HepG2 (cell line): ENCODE measurements around the gene ITGB5. TPM values are rescaled to one million over a fixed set of nuclear protein-coding genes. Genes with fewer than 3 reads are reported as not detected.

Source experiments
- BCL3 ChIP-seq: sonication (generic); formaldehyde crosslinking; IDR thresholded peaks from 2 replicates; pipeline ENCODE4 v1.5.1; 2020; ENCODE audit warnings: mild to moderate bottlenecking, missing genetic modification reagents, moderate library complexity
- CEBPZ ChIP-seq: IDR thresholded peaks from 2 replicates; pipeline ENCODE4 v1.6.1; 2012; ENCODE audit warnings: low read length, improper control_type of control experiment
- DNMT1 ChIP-seq: sonication (generic); formaldehyde crosslinking; IDR thresholded peaks from 2 replicates; pipeline ENCODE4 v1.5.1; 2020; ENCODE audit warnings: mild to moderate bottlenecking, missing genetic modification reagents
- GATAD2A ChIP-seq: IDR thresholded peaks from 2 replicates; pipeline ENCODE4 v1.6.1; 2016
- GPN1 ChIP-seq: sonication (generic); formaldehyde crosslinking; IDR thresholded peaks from 2 replicates; pipeline ENCODE4 v1.5.1; 2020; ENCODE audit warnings: missing genetic modification reagents, borderline replicate concordance
- KLF11 ChIP-seq: IDR thresholded peaks from 2 replicates; pipeline ENCODE4 v1.6.1; 2016; ENCODE audit warnings: missing compliant biosample characterization
- NAIF1 ChIP-seq: sonication (generic); formaldehyde crosslinking; IDR thresholded peaks from 2 replicates; pipeline ENCODE4 v1.5.0; 2020; ENCODE audit warnings: mild to moderate bottlenecking, missing genetic modification reagents, borderline replicate concordance
- PPARG ChIP-seq: conservative IDR thresholded peaks from 2 replicates; pipeline ENCODE4 v1.6.1; 2016; ENCODE audit warnings: missing biosample characterization, missing genetic modification reagents
- SP5 ChIP-seq: IDR thresholded peaks from 2 replicates; pipeline ENCODE4 v1.6.1; 2016; ENCODE audit warnings: low read depth, borderline replicate concordance
- ZNF10 ChIP-seq: sonication (generic); formaldehyde crosslinking; IDR thresholded peaks from 2 replicates; pipeline ENCODE4 v1.4.0; 2020; ENCODE audit warnings: mild to moderate bottlenecking, low read depth, missing genetic modification reagents, borderline replicate concordance
- ZNF234 ChIP-seq: sonication (generic); formaldehyde crosslinking; conservative IDR thresholded peaks from 2 replicates; pipeline ENCODE4 v1.5.1; 2020; ENCODE audit warnings: mild to moderate bottlenecking, missing genetic modification reagents
- ZNF350 ChIP-seq: sonication (generic); formaldehyde crosslinking; IDR thresholded peaks from 2 replicates; pipeline ENCODE4 v1.4.0; 2020; ENCODE audit warnings: mild to moderate bottlenecking, low read depth, missing genetic modification reagents, borderline replicate concordance
- ZNF577 ChIP-seq: sonication (generic); formaldehyde crosslinking; IDR thresholded peaks from 2 replicates; pipeline ENCODE4 v1.4.0; 2020; ENCODE audit warnings: mild to moderate bottlenecking, low read depth, missing genetic modification reagents, borderline replicate concordance
- ZNF615 ChIP-seq: sonication (generic); formaldehyde crosslinking; IDR thresholded peaks from 2 replicates; pipeline ENCODE4 v1.5.0; 2020; ENCODE audit warnings: mild to moderate bottlenecking, missing genetic modification reagents, borderline replicate concordance
- ZNF773 ChIP-seq: sonication (generic); formaldehyde crosslinking; IDR thresholded peaks from 2 replicates; pipeline ENCODE4 v1.4.0; 2020; ENCODE audit warnings: missing genetic modification reagents, borderline replicate concordance
- ZNF841 ChIP-seq: sonication (generic); formaldehyde crosslinking; IDR thresholded peaks from 2 replicates; pipeline ENCODE4 v1.8.1; 2023; ENCODE audit warnings: missing genetic modification reagents, borderline replicate concordance
- polyA plus RNA-seq, 8 experiments: library from polyadenylated mRNA; depleted of rRNA in 3 of 8; stranded (reverse) in 7 of 8; unstranded in 1 of 8; fragments of >200 nt; fragmentation: Illumina TruSeq in 4 of 8; extraction: Trizol in 4 of 8; gene quantifications; 2 replicates each; pipeline versions ENCODE4 v1.2.1 to v1.2.3, GENCODE V29; 2011 to 2016; ENCODE audit warnings: low read depth in 4 of 8, missing spikeins in 1 of 8, mixed read lengths in 1 of 8; ENCODE audit not compliant: insufficient read depth in 1 of 8
- total RNA-seq, 5 experiments: library from RNA; depleted of rRNA; stranded (reverse); fragments of >200 nt; fragmentation: Illumina TruSeq; extraction: Trizol; gene quantifications; 2 replicates each; pipeline ENCODE4 v1.2.3, GENCODE V29; 2016; ENCODE audit warnings: low read depth in 1 of 5
- TF ChIP-seq, protein P1 (sequence below): IDR thresholded peaks from 2 replicates; pipeline ENCODE4 v1.6.1; 2018; ENCODE audit warnings: missing genetic modification reagents, mild to moderate bottlenecking, missing compliant biosample characterization
- TF ChIP-seq, protein P2 (sequence below): IDR thresholded peaks from 2 replicates; pipeline ENCODE4 v1.6.1; 2016; ENCODE audit warnings: missing compliant biosample characterization, missing genetic modification reagents, borderline replicate concordance
- TF ChIP-seq, protein P3 (sequence below): sonication (generic); formaldehyde crosslinking; conservative IDR thresholded peaks from 2 replicates; pipeline ENCODE4 v1.4.0; 2020; ENCODE audit warnings: missing genetic modification reagents
- TF ChIP-seq, protein P4 (sequence below): sonication (generic); formaldehyde crosslinking; IDR thresholded peaks from 2 replicates; pipeline ENCODE4 v1.4.0; 2020; ENCODE audit warnings: low read depth, mild to moderate bottlenecking, missing genetic modification reagents

The ITGB5 gene
- total and polyA plus RNA-seq, 2 of the 13 experiments (the other 11 are each of a cell fraction or from before 2014, with no cell fraction given) = 74.1 to 343 TPM

DNA sequence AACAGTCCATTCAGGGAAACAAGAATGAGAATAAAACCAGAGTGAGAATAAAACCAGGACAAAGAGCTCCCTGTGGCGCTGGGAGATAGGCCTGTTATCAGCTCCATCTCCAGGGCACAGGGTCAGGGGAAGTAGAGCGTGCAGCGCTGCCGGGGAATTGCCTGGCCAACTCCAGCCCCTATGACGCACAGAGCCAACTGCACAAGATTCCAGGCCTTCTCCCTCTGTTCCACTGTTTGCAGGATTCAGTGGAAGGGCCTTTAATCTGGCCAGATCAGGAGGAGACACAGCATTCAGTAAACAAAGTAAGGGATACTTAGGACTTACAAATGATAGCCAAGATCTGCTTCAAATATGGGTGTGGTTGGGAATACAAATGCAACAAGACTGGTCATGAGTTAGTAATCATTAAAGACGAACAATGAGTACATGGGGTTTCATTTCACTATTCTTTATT, 49.4 kb downstream of the ITGB5 start (continued):
- no peak for TF ChIP-seq BCL3 (CRISPR knock-in tag)
- TF ChIP-seq DNMT1 (CRISPR knock-in tag) = no peak
- TF ChIP-seq ZNF577 (CRISPR knock-in tag) = no peak
- peak; percentile 90 for TF ChIP-seq GATAD2A (CRISPR knock-in tag)
- TF ChIP-seq KLF11 (CRISPR knock-in tag) = no peak
- no peak for TF ChIP-seq CEBPZ
- TF ChIP-seq GPN1 (CRISPR knock-in tag) = no peak
- peak; percentile 82 for TF ChIP-seq PPARG (CRISPR knock-in tag)
- no peak for TF ChIP-seq ZNF773 (CRISPR knock-in tag)
- no peak for TF ChIP-seq ZNF234 (CRISPR knock-in tag)
- TF ChIP-seq ZNF841 = no peak
- TF ChIP-seq, protein P1, sequence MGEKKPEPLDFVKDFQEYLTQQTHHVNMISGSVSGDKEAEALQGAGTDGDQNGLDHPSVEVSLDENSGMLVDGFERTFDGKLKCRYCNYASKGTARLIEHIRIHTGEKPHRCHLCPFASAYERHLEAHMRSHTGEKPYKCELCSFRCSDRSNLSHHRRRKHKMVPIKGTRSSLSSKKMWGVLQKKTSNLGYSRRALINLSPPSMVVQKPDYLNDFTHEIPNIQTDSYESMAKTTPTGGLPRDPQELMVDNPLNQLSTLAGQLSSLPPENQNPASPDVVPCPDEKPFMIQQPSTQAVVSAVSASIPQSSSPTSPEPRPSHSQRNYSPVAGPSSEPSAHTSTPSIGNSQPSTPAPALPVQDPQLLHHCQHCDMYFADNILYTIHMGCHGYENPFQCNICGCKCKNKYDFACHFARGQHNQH (CRISPR knock-in tag) = peak; percentile 71; the same call in 1 of the 2 replicates
- TF ChIP-seq, protein P2, sequence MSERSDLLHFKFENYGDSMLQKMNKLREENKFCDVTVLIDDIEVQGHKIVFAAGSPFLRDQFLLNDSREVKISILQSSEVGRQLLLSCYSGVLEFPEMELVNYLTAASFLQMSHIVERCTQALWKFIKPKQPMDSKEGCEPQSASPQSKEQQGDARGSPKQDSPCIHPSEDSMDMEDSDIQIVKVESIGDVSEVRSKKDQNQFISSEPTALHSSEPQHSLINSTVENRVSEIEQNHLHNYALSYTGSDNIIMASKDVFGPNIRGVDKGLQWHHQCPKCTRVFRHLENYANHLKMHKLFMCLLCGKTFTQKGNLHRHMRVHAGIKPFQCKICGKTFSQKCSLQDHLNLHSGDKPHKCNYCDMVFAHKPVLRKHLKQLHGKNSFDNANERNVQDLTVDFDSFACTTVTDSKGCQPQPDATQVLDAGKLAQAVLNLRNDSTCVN = no peak
- TF ChIP-seq ZNF10 (CRISPR knock-in tag) = no peak
- TF ChIP-seq, protein P3, sequence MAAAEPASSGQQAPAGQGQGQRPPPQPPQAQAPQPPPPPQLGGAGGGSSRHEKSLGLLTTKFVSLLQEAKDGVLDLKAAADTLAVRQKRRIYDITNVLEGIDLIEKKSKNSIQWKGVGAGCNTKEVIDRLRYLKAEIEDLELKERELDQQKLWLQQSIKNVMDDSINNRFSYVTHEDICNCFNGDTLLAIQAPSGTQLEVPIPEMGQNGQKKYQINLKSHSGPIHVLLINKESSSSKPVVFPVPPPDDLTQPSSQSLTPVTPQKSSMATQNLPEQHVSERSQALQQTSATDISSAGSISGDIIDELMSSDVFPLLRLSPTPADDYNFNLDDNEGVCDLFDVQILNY (CRISPR knock-in tag) = no peak
- TF ChIP-seq ZNF615 (CRISPR knock-in tag) = no peak
- TF ChIP-seq, protein P4, sequence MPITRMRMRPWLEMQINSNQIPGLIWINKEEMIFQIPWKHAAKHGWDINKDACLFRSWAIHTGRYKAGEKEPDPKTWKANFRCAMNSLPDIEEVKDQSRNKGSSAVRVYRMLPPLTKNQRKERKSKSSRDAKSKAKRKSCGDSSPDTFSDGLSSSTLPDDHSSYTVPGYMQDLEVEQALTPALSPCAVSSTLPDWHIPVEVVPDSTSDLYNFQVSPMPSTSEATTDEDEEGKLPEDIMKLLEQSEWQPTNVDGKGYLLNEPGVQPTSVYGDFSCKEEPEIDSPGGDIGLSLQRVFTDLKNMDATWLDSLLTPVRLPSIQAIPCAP (CRISPR knock-in tag) = no peak
- TF ChIP-seq NAIF1 (CRISPR knock-in tag) = no peak
- peak; percentile 27; the same call in 1 of the 2 replicates for TF ChIP-seq ZNF350 (CRISPR knock-in tag)
- TF ChIP-seq SP5 (CRISPR knock-in tag) = peak; percentile 67
